ENCODE results near the gene ITGAL.

DNA sequence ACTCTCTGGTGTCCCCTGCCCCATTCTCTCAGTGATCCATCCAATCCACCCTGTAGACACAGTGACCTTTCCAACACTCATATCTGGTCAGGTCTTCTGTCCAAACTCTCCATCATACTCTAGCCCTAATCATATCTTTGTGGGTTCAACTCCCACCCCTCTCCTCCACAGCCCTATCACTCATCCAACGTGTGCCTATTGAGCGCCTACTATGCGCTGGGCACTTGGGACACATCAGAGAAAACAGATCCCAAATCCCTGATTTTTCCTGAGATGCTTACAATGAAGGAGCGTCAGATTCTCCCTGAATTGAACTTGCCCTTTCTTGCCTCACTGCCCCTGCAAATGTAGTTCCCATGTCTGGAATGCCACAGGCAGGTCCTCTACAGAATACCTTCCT is 44.5 kb upstream of the ITGAL start:
- TF ChIP-seq, protein P1, sequence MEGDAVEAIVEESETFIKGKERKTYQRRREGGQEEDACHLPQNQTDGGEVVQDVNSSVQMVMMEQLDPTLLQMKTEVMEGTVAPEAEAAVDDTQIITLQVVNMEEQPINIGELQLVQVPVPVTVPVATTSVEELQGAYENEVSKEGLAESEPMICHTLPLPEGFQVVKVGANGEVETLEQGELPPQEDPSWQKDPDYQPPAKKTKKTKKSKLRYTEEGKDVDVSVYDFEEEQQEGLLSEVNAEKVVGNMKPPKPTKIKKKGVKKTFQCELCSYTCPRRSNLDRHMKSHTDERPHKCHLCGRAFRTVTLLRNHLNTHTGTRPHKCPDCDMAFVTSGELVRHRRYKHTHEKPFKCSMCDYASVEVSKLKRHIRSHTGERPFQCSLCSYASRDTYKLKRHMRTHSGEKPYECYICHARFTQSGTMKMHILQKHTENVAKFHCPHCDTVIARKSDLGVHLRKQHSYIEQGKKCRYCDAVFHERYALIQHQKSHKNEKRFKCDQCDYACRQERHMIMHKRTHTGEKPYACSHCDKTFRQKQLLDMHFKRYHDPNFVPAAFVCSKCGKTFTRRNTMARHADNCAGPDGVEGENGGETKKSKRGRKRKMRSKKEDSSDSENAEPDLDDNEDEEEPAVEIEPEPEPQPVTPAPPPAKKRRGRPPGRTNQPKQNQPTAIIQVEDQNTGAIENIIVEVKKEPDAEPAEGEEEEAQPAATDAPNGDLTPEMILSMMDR (IDR thresholded peaks at IDR 0.05; ENCODE audit: low read depth, low read length), result no peak
- TF ChIP-seq EZH2phosphoT487 (IDR thresholded peaks at IDR 0.05; ENCODE audit: low read depth), result no peak

Measured in OCI-LY3 (cell line).